Fibroblast of peridontal ligament (primary cell): ENCODE results near the gene FGD3.
A peak's percentile ranks its signal among the peaks of the same experiment; 100 is the strongest.

Experiments
- DNase-seq: peaks from one replicate; pipeline ENCODE4 v3.0.0-alpha.2; 2010; ENCODE audit errors: extremely low read depth

FGD3 gene

DNA sequence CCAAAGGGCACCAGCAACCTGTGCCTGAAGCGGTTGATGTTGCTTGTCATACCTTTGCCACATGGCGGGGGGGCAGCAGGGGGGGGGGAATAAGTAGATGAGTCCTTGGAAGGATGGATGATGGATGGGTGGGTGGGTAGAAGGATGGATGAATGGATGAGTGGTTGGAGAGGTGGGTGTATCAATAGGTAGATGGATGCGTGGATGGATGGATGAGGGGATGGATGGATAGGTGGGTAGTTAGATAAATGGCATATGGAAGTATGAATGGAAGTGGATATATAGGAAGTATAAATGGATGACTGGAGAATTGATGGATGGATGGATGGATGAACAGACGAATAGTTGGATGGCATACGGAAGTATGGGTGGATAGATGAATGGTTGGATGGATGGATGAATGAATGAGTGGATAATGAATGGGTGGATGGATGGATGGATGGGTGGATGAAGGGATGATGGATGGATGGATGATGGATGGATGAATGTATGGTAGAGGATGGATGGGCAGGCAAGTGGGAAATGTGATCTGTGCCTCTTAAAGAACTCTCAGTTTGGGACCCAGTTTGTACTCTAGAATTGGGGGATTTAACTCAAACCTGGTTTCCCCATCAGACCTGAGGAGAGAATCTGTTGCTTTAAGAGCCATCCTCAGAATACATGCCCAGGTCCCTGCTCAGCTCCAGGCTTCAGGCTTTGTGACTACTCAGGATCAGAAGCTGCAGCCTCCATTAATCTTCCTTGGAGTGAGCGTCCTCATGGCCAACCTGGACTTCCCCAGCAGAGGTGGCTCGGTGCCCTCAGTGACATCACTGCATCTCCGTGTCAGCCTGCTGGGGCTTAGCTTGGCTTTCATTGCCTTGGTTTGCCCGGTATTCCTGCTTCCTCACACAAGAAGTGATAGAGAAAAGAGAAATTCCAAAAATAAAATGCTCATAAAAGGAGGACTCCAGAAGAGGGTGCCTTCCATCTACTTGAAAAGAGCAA lies 83.6 kb downstream of the FGD3 start:
- DNase-seq = no peak

DNA sequence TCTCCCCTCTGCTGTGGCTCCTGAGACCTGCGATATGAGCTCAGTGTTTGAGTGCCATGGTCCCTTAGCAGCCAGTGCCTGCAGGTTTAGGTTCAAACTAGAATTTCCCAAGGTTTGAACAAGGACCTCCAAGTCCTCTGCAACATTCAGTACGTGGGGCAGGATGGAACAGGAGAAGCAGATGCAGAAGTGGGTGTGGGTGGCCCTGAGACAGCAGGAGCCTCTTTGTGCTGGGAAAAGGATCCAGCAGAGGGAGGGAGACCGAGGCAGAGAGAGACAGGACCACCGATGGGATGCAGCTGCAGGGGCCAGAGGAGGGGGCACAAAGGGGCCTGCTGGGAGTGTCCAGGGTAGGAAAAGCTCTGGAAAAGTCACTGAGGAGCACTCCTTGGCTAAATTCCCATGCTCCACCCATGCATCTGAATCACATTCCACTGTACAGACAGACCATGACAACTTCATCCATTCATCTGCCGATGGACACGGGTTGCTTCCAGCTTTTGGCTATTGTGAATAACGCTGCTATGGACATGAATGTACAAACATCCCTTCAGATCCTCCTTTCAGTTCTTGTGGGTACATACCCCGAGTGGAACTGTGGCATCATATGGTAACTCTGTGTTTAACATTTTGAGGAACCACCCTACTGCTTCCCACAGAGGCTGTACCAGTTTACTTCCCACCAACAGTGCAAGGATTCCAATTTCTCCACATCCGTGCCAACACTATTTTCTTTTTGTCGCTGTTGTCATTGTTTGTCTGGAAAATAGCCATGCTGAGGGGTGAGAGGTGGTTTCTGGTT lies 84.5 kb downstream of the FGD3 start:
- DNase-seq = peak; percentile 18

DNA sequence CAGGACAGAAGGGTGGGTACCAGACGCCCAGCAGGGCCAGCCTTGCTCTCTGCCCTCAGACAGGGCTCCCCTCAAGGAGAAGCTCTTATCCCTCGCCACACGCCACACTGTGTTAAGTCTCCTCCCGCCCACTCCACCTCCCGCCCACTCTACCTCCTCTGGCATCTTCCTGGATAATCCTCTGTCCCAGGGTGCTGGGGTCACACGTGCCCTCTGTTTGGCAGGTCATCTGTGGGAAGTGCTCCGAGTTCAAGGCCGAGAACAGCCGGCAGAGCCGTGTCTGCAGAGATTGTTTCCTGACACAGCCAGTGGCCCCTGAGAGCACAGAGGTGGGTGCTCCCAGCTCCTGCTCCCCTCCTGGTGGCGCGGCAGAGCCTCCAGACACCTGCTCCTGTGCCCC lies 85.2 kb downstream of the FGD3 start:
- DNase-seq = no peak

DNA sequence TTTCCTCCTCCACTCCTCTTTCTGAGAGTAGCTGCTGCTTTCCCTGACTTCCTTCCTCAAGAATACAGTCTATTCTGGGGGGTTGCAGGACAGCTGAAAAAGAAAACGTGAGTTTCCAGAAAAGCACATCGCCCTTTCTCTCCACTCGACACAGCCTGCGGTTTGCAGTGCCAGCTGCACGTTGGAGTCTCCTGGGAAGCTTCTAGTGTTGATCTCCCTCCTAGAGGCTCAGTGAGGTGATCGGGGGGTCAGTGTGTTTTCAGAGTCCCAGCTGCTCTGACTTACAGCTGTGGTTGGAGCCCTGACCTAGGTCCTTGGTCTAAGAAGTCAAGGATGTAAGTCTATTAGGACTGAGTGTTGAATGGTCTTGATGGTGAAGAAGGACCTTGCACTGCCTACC lies 86.2 kb downstream of the FGD3 start:
- DNase-seq = no peak

DNA sequence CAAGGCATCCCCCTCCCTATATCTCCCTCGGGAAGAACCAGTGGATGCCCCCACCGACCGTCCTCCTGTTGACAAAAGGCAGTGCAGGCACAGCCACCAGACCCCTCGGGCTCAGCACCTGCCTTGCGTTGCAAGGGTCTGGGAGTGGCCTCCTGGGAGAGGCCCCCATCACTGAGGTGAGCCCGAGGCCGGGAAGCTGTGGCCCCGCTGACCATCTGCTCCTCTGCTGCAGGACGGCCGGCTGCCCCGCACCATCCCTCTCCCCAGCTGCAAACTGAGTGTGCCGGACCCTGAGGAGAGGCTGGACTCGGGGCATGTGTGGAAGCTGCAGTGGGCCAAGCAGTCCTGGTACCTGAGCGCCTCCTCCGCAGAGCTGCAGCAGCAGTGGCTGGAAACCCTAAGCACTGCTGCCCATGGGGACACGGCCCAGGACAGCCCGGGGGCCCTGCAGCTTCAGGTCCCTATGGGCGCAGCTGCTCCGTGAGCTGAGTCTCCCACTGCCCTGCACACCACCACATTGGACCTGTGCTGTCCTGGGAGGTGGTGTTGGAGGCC lies 87.9 kb downstream of the FGD3 start:
- no peak for DNase-seq

DNA sequence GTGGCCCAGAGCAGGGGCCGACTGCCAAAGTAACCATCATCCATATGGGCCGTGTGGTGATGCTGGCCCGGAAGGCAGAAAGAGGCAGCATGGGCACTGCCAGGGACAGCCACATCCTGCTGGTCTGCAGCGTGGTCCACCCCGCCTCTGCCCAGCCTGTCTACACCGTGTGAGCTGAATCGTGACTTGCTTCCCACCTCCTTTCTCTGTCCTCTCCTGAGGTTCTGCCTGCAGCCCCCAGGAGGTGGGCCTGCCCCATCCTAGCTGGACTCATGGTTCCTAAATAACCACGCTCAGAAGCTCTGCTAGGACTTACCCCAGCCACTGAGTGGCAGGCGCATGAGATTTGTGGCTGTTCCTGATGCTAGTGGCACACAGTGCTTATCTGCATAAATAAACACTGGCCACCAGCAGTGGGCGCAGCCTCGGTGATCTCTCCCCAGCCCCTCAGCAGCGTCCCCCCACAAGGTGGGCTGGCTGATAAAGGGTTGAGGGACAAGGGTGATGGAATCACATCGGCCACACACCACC lies 88.6 kb downstream of the FGD3 start:
- no peak for DNase-seq

DNA sequence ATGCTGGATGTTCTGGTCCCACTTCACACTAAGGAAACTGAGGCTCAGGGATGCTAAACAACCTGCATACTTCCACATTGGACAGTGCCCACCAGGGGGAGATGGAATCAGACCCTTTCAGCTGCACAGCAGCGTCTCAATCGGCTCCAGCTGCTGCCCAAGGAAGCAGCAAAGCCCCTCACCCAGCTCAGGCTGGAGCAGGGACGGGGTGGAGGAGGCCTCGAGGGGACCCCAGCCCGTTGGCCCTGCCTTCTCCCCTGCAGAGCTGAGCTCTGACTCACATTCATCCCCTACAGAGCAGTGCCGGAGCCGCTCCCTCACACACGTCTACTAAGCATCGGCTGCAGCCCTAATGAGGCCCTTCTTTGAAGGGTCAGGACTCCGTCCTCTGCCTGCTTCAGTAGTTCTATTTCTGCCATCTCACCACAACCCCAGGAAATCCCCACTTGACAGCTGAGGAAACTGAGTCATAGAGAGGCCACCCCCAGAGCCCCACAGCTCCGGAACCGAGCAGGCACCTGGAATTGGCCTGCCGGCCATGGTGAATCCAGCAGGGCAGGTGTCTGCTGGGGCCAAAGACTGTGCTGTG lies 89.7 kb downstream of the FGD3 start:
- DNase-seq = no peak

DNA sequence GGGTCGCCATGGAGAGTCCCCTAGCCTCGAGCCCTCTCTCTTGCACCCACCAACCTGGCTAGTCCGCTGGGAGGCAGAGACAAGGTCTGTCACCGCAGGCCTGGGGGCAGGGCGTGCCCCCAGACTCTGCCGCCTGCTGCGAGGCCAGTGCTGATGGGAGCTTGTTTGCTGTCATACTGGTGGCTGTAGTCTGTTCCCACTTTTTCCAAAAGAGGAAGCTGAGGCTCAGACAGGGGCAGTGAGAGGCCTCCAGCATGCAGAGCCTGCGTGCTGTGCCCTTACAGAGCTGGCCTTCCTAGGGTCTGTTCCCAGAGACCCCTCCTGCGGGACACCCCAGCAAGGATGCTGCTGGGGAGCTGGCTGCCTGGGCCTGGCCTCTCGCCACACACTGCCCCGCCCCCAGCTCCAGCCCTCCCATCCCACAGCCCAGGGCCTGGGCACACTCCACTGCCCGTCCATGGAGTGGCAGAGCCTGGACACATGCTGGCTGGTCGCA lies 90.2 kb downstream of the FGD3 start:
- DNase-seq = no peak

DNA sequence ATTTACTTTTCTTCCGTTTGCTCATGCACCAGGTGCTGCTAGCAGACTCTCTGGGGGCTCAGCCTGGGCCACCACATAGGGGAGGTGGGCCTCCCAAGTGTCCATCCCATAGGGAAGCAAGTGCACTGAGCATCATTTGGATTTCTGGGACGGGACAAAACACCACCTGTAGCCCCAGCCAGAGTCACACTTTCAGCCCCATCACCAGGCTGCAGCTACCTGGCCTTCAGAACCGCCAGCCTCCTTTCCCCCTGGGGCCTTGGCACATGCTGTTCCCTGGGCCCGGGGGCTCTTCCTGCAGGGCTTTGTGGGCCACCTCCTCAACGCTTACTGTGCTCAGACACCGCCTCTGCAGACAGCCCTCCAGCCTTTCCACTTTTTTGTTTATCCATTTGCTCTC lies 91.6 kb downstream of the FGD3 start:
- DNase-seq = no peak

DNA sequence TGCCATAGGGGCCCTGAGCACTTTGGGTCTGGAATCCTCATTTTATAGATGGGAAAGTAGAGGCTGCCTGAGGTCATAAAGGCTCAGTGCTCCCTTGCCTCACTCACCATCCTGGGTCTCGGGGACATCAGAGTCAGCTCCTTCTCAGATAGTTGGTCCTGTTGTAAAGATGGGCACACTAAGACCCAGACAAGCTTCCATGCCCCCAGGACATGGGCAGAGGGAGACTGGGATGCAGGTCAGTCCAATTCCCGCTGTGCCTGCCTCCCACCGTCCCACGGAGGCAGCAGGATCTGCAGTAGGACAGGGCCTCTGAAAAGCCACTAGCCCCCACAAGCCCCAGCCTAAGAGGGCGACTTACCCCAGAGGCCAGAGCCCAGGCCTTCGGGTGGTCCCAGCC lies 92.1 kb downstream of the FGD3 start:
- no peak for DNase-seq

DNA sequence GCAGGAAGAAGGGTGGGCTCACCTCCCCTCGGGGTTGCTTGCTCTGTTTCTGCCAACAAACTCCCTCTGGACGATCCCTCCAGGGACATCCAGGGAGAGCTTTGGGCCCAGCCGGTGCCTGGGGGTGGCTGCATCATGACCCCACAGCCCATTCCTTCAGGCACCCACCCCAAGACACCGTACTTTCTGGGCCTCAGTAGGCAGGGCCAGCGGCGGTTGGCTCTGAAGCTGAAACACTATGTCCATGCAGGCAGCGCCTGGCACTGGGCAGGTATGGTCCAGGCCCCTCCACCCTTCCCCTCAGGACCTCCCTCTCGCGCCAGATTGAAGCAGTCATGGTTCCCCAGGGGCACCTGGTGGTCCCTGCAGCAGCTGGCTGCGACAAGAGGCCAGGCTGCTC lies 92.7 kb downstream of the FGD3 start:
- DNase-seq = no peak

DNA sequence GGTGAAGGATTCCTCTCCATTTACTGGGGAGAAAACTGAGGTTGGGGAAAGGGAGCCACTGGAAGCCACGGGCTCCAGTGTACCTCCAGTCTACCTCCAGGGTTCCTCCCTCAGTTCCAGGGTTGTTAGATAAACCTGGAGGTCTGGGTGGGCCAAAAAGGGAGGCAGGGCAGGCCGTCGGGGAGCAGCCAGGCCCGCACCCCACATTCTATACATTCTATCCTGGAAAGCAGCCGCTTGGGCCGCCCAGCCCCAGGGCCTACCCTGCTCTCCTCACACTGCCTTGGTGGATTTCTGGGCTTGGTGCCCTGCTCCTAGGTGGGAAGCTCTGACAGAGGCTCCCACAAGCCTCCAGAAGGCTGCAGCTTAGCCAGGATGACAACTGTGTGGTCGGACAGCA lies 93.1 kb downstream of the FGD3 start:
- DNase-seq = no peak

DNA sequence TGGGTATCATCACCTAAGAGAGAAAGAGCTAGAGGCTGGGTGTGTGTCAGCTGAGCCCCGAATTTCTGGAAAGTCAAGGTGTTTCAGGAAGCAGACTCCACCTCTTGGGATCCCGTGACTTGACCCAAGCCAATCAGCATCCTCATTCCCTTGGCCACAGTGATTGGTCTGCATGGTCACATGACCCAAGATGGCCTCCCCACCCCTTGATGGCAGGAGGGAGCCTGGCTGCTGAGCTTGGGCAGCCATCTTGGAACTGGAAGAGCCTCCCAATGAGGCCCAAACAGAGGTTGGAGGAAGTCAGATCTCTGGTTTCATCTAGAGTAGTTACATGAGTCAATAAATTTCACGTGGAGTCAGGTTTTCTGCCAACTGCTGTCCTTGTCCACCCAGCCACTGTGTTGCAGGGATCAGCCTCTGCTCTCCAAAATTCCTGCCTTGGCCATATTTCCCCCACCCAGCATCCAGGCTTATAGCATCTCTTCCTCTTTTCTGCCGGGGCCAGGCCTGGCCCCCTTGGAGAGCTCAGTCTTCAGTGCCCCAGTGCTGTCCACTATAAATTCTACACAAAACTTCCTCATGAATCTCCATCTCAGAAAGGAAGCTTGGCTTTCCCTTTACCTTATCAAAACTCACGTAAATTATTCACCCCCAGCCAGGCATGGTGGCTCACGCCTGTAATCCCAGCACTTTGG lies 93.9 kb downstream of the FGD3 start:
- no peak for DNase-seq

DNA sequence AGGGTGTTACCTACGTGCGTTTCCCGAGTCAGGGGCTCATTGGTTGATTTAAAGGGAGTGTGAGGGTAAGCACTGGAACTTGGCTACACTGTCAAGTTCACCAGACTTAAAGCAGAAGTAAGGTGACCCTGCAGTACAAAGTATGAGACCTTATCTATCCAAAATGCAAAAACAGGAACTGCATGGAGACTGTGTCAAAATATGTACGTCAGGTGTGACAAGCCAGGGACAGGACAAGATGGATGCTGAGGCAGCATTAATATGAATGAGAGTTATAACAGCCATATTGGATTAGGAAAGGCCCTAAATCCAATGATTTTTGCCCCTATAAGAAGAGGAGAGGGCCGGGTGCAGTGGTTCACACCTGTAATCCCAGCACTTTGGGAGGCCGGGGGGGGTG lies 95.8 kb downstream of the FGD3 start:
- DNase-seq = no peak

DNA sequence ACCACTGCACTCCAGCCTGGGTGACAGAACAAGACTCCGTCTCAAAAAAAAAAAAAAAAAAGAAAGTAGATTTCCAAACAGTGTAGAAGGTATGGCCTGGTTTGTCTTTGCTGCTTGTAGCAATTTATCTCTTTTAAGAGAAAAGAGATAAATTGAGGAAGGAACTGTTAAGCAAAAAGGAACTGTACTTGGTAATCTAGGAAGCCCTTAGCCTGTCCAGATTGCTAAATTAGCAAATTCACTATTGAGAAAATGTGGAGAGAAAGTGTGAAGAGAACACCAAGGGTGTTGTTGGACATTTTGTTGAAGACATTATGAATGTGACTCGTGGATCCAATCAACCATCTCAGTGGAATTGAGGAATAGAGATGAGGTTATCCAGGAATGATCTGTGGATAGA lies 98.2 kb downstream of the FGD3 start:
- DNase-seq = no peak

DNA sequence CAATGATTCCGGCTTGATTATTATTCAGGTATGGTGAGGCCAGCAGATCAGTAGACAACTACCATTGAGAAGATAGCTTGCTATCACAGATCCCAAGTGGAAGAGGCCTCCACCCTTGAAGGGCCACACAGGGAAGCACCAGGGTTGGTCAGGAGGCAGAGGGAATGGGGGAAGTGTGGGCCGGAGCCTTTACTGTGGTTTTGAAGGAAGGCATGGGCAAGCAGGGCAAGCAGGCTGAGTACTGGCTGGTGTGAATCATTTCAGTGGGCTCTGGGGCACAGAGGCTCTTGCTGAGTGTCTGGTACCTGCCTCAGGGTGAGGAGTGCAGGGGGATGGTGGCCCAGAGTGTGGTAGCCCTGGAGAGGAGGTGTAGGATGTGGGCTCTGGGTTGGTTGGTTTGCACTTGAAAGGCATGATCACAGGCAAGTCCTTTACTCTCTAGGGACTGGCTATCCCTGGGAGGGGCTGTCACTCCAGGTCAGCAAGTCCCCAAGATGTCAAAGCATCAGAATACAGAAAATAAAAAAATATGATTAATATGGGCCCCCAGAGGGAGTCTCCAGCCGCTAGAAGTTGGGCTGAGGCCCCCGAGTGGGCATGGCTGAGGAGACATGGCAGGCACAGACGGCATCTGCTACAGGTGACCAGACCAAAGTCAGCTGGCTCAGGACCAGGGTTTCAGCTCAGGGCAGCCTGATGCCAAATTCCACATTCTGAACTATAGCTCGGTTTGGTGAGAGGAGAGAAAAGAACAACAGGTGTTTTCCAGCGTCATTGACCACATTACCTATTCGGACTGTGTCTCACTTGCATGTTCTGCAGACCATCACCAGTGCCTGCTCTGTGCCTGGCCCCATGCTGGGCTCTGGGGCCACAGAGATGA lies 101.5 kb downstream of the FGD3 start:
- DNase-seq = no peak

DNA sequence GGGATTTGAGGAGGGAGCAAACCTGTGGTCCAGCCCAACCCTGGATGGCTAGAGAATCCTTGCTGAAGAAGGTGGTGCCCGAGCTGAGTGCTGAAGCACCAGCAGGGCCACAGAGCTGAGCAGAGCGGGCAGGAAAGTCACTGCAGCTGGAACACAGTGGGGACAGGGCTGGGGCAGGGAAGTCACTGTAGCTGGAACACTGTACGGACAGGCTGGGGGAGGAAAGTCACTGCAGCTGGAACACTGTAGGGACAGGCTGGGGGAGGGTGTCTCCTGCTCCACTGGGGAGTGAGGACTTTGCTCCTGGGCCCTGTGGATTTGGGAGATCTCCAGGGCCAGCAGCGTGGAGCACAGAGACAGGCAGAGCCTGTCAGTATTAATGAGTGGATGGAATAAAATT lies 102.2 kb downstream of the FGD3 start:
- no peak for DNase-seq

DNA sequence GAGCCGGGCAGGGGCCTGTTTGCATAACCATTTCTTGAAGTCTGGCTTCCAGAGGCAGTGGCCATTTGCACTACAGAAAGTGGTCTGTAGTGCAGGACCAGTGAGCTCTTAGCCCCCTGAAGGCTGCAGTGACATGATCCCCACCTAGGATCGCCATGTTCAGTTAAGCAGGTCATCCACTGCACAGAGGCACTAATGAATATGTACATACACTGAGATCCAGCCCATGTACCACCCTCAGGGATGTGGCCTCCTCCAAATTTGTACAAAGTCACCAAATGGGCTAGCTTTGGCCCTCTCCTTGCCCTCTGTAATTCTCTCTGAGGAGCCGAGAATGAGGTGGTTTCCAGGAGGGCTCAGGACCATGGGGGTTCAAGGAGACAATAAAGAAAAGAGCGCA lies 102.9 kb downstream of the FGD3 start:
- no peak for DNase-seq

DNA sequence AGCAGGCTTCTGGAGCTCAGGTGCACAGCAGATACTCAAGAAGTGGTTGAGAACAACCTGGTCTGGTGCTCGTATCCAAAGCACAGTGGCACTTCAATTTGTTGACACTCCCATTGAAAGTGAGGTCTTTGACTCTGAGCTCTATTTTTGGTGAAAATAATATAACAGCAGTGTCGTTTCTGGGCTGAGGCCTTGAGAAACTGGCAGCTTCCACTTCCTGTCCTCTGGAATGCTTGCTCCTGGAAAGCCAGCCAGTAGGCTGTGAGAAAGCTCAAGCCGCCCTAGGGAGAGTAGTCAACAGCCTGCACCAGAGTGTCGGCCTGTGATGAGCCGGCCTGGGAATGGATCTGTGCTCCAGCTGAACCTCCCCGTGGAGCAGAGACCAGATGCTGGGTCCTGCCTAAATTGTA lies 104.4 kb downstream of the FGD3 start:
- DNase-seq = peak; percentile 39
